ENCODE data around the gene METTL22. TPM values are rescaled to one million over a fixed set of nuclear protein-coding genes. Genes with fewer than 3 reads are reported as not detected.

Gene METTL22
- total and polyA plus RNA-seq, 2 donors (not counting 1 experiment from before 2014, with no cell fraction given) = 49.5 to 62.9 TPM

- no peaks in the 10 kb centered on the region for H3K27me3 ChIP-seq (replicated peaks in 1 of 4; ENCODE audit: control extremely low read depth in 1 of 4, control insufficient read depth in 3 of 4, insufficient read depth in 4 of 4, low read length in 3 of 4)
- H3K9ac ChIP-seq (ENCODE audit: low read length) = no peak overlapping the region
- CTCF ChIA-PET = no interaction called here
- no peaks in the 10 kb centered on the region for H3K9me3 ChIP-seq (ENCODE audit: control extremely low read depth in 1 of 3, control insufficient read depth in 2 of 3, insufficient read depth in 1 of 3, low read length in 2 of 3)
- no peak overlapping the region for H3K4me2 ChIP-seq (replicated peaks; ENCODE audit: low read depth, low read length, poor library complexity, severe bottlenecking)
- no peak overlapping the region for H3K27ac ChIP-seq (ENCODE audit: low read length in 2 of 2)
- intact Hi-C loops (cut with micrococcal nuclease) = no loop called here
- Mint-ChIP-seq H3K4me1 (peaks cover 2% of the 10 kb centered on the region), H3K9me3 (ENCODE audit: insufficient read depth) (no peaks in the 10 kb centered on the region), H3K27me3 (no peaks in the 10 kb centered on the region), H3K4me3 (no peak overlapping the region), H3K27ac (no peak overlapping the region)
- peaks cover 38% of the 10 kb centered on the region for H3K79me2 ChIP-seq (ENCODE audit: control insufficient read depth, insufficient read depth, low read length)
- H3K4me1 ChIP-seq (ENCODE audit: control insufficient read depth in 2 of 2, insufficient read depth in 2 of 2, low read length in 2 of 2) = no peaks in the 10 kb centered on the region
- ATAC-seq (ENCODE audit: low read depth) = no peak
- POLR2A ChIA-PET = no interaction called here
- peaks cover 5% of the 10 kb centered on the region for H4K20me1 ChIP-seq (ENCODE audit: control insufficient read depth, insufficient read depth, low read length, poor library complexity, severe bottlenecking)
- 20% methylated on average over 1 of the region's 3 CpGs for WGBS (ENCODE audit: insufficient coverage)
- no peak overlapping the region for H3K4me3 ChIP-seq (ENCODE audit: control extremely low read depth in 1 of 5, extremely low read depth in 1 of 5, insufficient read depth in 1 of 5, low read depth in 2 of 5, low read length in 4 of 5)
- TF ChIP-seq EZH2 (IDR thresholded peaks at IDR 0.05; ENCODE audit: borderline replicate concordance, insufficient read depth, low read depth, low read length, poor library complexity, severe bottlenecking) (no peak), CTCF (IDR thresholded peaks at IDR 0.05) (no peak)
- H3K36me3 ChIP-seq (replicated peaks in 1 of 2; ENCODE audit: control extremely low read depth in 1 of 2, control insufficient read depth in 1 of 2, extremely low read depth in 1 of 2, insufficient read depth in 2 of 2, low read length in 1 of 2) = peaks cover 0 to 4% of the 10 kb centered on the region in 2 experiments
- H2AFZ ChIP-seq (ENCODE audit: insufficient read depth, low read depth, low read length, poor library complexity, severe bottlenecking) = no peak overlapping the region
- DNase-seq = no peak
Measured at GRCh38 chr16:8697965-8698364, 76.5 kb downstream of the METTL22 start.

Small RNA genes lying within 50 kb of the gene (small RNA-seq; reads per million reads assigned to genes)
- not detected for gene RN7SL743P (ENCODE audit: insufficient read length, low read depth, low replicate concordance)

Other genes with a start within 250 kb of the METTL22 start
- gene TMEM114, start 31.2 kb upstream of the METTL22 start, total RNA-seq = not detected in 2 replicates
- gene TMEM114, start 31.2 kb upstream of the METTL22 start, polyA plus RNA-seq = not detected in 2 replicates
- gene ABAT, start 52.9 kb downstream of the METTL22 start, total RNA-seq = 13.8 and 14.3 TPM in 2 replicates
- 6.2 and 9.8 TPM in 2 replicates for gene ABAT, start 52.9 kb downstream of the METTL22 start, polyA plus RNA-seq
- gene TMEM186, start 175.9 kb downstream of the METTL22 start, total RNA-seq = 13.9 and 16.7 TPM in 2 replicates
- gene TMEM186, start 175.9 kb downstream of the METTL22 start, polyA plus RNA-seq = 4.2 and 5.8 TPM in 2 replicates
- gene PMM2, start 176.1 kb downstream of the METTL22 start, total RNA-seq = 45.3 and 47.5 TPM in 2 replicates
- gene PMM2, start 176.1 kb downstream of the METTL22 start, polyA plus RNA-seq = 15.8 and 16.3 TPM in 2 replicates
- 63.1 and 64.2 TPM in 2 replicates for gene CARHSP1, start 247.3 kb downstream of the METTL22 start, total RNA-seq
- 26.5 and 27.4 TPM in 2 replicates for gene CARHSP1, start 247.3 kb downstream of the METTL22 start, polyA plus RNA-seq

All from B cell (primary cell).